Left lung (tissue), 10 donors: Measurements from ENCODE around the gene GLB1L3. TPM values are rescaled to one million over a fixed set of nuclear protein-coding genes. Genes with fewer than 3 reads are reported as not detected.

ENCODE experiments used
- ATAC-seq: fragments of 200-7000 bp; cut with Tn5 transposase; one replicate; pipeline ENCODE4 v1.9.1; 2020; ENCODE audit warnings: moderate library complexity
- DNase-seq, 4 donors: peaks; one replicate each; pipeline ENCODE4 v3.0.0-alpha.2; 2013 to 2020
- H3K27ac ChIP-seq, 2 donors: fragments of 200-600 bp; sonication (generic) in 1 of 2; one replicate each; pipeline versions ENCODE4 v1.5.0 to v1.8.0; 2020 to 2021
- H3K27me3 ChIP-seq, 2 donors: fragments of 200-600 bp; sonication (generic) in 1 of 2; one replicate each; pipeline versions ENCODE4 v1.5.0 to v1.8.0; 2020 to 2021
- H3K36me3 ChIP-seq, 2 donors: fragments of 200-600 bp; sonication (generic) in 1 of 2; one replicate each; pipeline versions ENCODE4 v1.5.0 to v1.8.0; 2020 to 2021
- H3K4me1 ChIP-seq, 2 donors: fragments of 200-600 bp; one replicate each; pipeline ENCODE4 v1.8.0; 2021
- H3K4me3 ChIP-seq, 2 donors: fragments of 200-600 bp; sonication (generic) in 1 of 2; one replicate each; pipeline versions ENCODE4 v1.5.0 to v1.8.0; 2020 to 2021; ENCODE audit warnings: mild to moderate bottlenecking in 1 of 2
- H3K9me3 ChIP-seq, 2 donors: fragments of 200-600 bp; sonication (generic) in 1 of 2; one replicate each; pipeline versions ENCODE4 v1.5.0 to v1.8.0; 2020 to 2021
- CTCF ChIP-seq, 2 donors: fragments of 200-600 bp; sonication (generic) in 1 of 2; IDR thresholded peaks; one replicate each; pipeline versions ENCODE4 v1.5.0 to v1.8.0; 2021; ENCODE audit warnings: antibody characterized with exemption in 2 of 2
- intact Hi-C, 2 donors: fragments of 100-400 bp; cut with DNase I; formaldehyde crosslinking; loops; one replicate each; pipeline versions ENCODE4 v1.11.2 to v1.14.2; 2022
- polyA plus RNA-seq, 6 donors: library from polyadenylated mRNA; unstranded; fragments of 120-200 nt; gene quantifications; one replicate each; pipeline ENCODE4 v1.2.1, GENCODE V29; 2013; ENCODE audit not compliant: insufficient read length in 6 of 6
- total RNA-seq, 2 donors: library from RNA; stranded (reverse); fragmentation: NEBNext Ultra II Directional; extraction: Animal tissue kit (Norgen Biotek cat#: 25700); gene quantifications; one replicate each; pipeline ENCODE4 v1.2.1, GENCODE V29; 2021
- donor health status: DM: no; HTN: yes; CAD: no.
- donor health status: DM: no; HTN: no; CAD: no.

The GLB1L3 gene
- total and polyA plus RNA-seq, 8 donors = 0.10 to 0.29 (median 0.15) TPM; not detected in 2

GRCh38 chr11:134333946-134334345 lies 57.8 kb downstream of the GLB1L3 start:
- Histone ChIP-seq H3K27ac (no peak overlapping the region), H3K4me3 (no peak overlapping the region), H3K27me3 (peaks cover 17 to 53% of the 10 kb centered on the region in 2 donors), H3K4me1 (peaks cover 0 to 13% of the 10 kb centered on the region in 2 donors), H3K9me3 (no peaks in the 10 kb centered on the region), H3K36me3 (no peaks in the 10 kb centered on the region)
- DNase-seq (no peak), ATAC-seq (no peak)
- intact Hi-C loops = no loop called here
- TF ChIP-seq CTCF (IDR thresholded peaks at IDR 0.05) = no peak

GRCh38 chr11:134334796-134335571 lies 58.8 kb downstream of the GLB1L3 start:
- Histone ChIP-seq H3K27ac (no peak overlapping the region), H3K4me3 (no peak overlapping the region), H3K9me3 (no peaks in the 10 kb centered on the region), H3K4me1 (peaks cover 0 to 13% of the 10 kb centered on the region in 2 donors), H3K36me3 (no peaks in the 10 kb centered on the region), H3K27me3 (peaks cover 17 to 46% of the 10 kb centered on the region in 2 donors)
- no peak for ATAC-seq
- TF ChIP-seq CTCF (IDR thresholded peaks at IDR 0.05) = no peak
- intact Hi-C loops = no loop called here
- no peak for DNase-seq

- H3K27ac ChIP-seq = no peak overlapping the region
- no peaks in the 10 kb centered on the region for H3K9me3 ChIP-seq
- peaks cover 0 to 5% of the 10 kb centered on the region in 2 donors for H3K4me1 ChIP-seq
- intact Hi-C loops = no loop called here
- H3K27me3 ChIP-seq = peaks cover 5 to 32% of the 10 kb centered on the region in 2 donors
- H3K36me3 ChIP-seq = no peaks in the 10 kb centered on the region
- no peak overlapping the region for H3K4me3 ChIP-seq
- no peak for TF ChIP-seq CTCF (IDR thresholded peaks at IDR 0.05)
- ATAC-seq (no peak), DNase-seq (no peak)
Observed at GRCh38 chr11:134337051-134337450, 60.9 kb downstream of the GLB1L3 start.

GRCh38 chr11:134338068-134338467 lies 61.9 kb downstream of the GLB1L3 start:
- peaks cover 0 to 28% of the 10 kb centered on the region in 2 donors for H3K27me3 ChIP-seq
- DNase-seq (no peak), ATAC-seq (no peak)
- no peaks in the 10 kb centered on the region for H3K36me3 ChIP-seq
- no peak for TF ChIP-seq CTCF (IDR thresholded peaks at IDR 0.05)
- intact Hi-C loops = no loop called here
- H3K4me3 ChIP-seq = no peak overlapping the region
- H3K9me3 ChIP-seq = no peaks in the 10 kb centered on the region
- H3K27ac ChIP-seq = no peak overlapping the region
- H3K4me1 ChIP-seq = no peaks in the 10 kb centered on the region

- no peak overlapping the region for H3K27ac ChIP-seq
- no peak for DNase-seq
- H3K36me3 ChIP-seq = no peaks in the 10 kb centered on the region
- intact Hi-C loops = no loop called here
- ATAC-seq = no peak
- peaks cover 0 to 22% of the 10 kb centered on the region in 2 donors for H3K27me3 ChIP-seq
- no peak for TF ChIP-seq CTCF (IDR thresholded peaks at IDR 0.05)
- no peak overlapping the region for H3K4me3 ChIP-seq
- no peaks in the 10 kb centered on the region for H3K4me1 ChIP-seq
- H3K9me3 ChIP-seq = no peaks in the 10 kb centered on the region
Observed at GRCh38 chr11:134338654-134339053, 62.5 kb downstream of the GLB1L3 start.
